H1 (cell line): ENCODE results near the gene SPRYD3. TPM values are rescaled to one million over a fixed set of nuclear protein-coding genes. Genes with fewer than 3 reads are reported as not detected.

Experiments used
- POLR2AphosphoS5 ChIP-seq: IDR thresholded peaks from 2 replicates; pipeline ENCODE4 v1.6.1; 2011; ENCODE audit warnings: low read depth, low read length
- polyA plus RNA-seq, 7 experiments: library from polyadenylated mRNA; depleted of rRNA in 3 of 7; stranded (reverse) in 5 of 7; unstranded in 2 of 7; fragments of >200 nt in 5 of 7; fragments of 200-250 nt in 2 of 7; gene quantifications; 1 replicate in 5 of 7; 2 replicates in 1 of 7; 4 replicates in 1 of 7; pipeline versions ENCODE4 v1.2.1 to v1.2.3, GENCODE V29; 2011 to 2013; ENCODE audit warnings: missing spikeins in 2 of 7, mixed read lengths in 2 of 7
- total RNA-seq: library from RNA; stranded (reverse); fragmentation: NEBNext Ultra II Directional; extraction: Animal tissue kit (Norgen Biotek cat#: 25700); gene quantifications from 2 replicates; pipeline ENCODE4 v1.2.1, GENCODE V29; 2021
- TF ChIP-seq, protein P1 (sequence below): fragments of 300-600 bp; sonication (generic); IDR thresholded peaks from 2 replicates; pipeline ENCODE4 v1.7.1; 2012; ENCODE audit warnings: low read length, moderate library complexity, mild to moderate bottlenecking, inconsistent platforms; ENCODE audit not compliant: insufficient replicate concordance

SPRYD3 gene
- total and polyA plus RNA-seq, 2 of the 8 experiments (the other 6 are each of a cell fraction or from before 2014, with no cell fraction given), result 6.8 to 8.0 TPM

DNA sequence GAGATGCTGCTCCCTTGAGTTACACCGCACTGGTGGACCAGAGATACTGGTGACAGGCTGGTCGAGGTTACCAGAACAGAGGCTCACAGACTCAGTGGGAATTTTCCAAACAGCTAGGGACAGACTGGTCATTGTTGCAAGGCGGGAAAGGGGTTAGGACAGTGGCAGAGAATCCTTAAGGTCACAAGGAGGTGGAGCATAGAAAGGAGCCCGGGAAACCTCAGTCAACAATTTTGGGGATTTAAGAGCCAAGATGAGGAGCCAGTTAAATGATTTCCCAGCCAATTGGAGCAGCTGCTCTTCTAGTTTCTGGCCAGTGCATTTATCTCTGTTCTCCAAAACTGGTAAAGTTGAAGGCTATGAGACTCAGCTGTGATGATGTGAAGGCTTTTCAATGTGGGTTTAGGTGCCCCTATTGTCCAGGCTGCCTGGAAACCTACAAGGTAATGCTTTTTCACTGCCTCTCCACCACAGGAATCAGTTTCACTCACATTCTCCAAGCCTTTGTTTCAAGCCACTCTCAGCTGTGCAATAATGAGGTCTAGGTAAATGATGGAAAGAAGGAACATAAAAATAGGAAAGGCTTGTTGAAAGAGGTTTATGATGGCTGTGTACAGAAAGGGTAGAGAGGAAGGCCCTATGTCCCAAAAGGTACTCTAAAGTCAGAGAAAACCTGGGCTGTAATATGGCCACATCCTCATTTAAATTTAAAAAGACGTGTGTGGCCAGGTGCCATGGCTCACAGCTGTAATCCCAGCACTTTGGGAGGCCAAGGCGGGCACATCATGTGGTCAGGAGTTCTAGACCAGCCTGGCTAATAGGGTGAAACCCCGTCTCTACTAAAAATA is 36.4 kb downstream of the SPRYD3 start (continued):
- TF ChIP-seq, protein P1, sequence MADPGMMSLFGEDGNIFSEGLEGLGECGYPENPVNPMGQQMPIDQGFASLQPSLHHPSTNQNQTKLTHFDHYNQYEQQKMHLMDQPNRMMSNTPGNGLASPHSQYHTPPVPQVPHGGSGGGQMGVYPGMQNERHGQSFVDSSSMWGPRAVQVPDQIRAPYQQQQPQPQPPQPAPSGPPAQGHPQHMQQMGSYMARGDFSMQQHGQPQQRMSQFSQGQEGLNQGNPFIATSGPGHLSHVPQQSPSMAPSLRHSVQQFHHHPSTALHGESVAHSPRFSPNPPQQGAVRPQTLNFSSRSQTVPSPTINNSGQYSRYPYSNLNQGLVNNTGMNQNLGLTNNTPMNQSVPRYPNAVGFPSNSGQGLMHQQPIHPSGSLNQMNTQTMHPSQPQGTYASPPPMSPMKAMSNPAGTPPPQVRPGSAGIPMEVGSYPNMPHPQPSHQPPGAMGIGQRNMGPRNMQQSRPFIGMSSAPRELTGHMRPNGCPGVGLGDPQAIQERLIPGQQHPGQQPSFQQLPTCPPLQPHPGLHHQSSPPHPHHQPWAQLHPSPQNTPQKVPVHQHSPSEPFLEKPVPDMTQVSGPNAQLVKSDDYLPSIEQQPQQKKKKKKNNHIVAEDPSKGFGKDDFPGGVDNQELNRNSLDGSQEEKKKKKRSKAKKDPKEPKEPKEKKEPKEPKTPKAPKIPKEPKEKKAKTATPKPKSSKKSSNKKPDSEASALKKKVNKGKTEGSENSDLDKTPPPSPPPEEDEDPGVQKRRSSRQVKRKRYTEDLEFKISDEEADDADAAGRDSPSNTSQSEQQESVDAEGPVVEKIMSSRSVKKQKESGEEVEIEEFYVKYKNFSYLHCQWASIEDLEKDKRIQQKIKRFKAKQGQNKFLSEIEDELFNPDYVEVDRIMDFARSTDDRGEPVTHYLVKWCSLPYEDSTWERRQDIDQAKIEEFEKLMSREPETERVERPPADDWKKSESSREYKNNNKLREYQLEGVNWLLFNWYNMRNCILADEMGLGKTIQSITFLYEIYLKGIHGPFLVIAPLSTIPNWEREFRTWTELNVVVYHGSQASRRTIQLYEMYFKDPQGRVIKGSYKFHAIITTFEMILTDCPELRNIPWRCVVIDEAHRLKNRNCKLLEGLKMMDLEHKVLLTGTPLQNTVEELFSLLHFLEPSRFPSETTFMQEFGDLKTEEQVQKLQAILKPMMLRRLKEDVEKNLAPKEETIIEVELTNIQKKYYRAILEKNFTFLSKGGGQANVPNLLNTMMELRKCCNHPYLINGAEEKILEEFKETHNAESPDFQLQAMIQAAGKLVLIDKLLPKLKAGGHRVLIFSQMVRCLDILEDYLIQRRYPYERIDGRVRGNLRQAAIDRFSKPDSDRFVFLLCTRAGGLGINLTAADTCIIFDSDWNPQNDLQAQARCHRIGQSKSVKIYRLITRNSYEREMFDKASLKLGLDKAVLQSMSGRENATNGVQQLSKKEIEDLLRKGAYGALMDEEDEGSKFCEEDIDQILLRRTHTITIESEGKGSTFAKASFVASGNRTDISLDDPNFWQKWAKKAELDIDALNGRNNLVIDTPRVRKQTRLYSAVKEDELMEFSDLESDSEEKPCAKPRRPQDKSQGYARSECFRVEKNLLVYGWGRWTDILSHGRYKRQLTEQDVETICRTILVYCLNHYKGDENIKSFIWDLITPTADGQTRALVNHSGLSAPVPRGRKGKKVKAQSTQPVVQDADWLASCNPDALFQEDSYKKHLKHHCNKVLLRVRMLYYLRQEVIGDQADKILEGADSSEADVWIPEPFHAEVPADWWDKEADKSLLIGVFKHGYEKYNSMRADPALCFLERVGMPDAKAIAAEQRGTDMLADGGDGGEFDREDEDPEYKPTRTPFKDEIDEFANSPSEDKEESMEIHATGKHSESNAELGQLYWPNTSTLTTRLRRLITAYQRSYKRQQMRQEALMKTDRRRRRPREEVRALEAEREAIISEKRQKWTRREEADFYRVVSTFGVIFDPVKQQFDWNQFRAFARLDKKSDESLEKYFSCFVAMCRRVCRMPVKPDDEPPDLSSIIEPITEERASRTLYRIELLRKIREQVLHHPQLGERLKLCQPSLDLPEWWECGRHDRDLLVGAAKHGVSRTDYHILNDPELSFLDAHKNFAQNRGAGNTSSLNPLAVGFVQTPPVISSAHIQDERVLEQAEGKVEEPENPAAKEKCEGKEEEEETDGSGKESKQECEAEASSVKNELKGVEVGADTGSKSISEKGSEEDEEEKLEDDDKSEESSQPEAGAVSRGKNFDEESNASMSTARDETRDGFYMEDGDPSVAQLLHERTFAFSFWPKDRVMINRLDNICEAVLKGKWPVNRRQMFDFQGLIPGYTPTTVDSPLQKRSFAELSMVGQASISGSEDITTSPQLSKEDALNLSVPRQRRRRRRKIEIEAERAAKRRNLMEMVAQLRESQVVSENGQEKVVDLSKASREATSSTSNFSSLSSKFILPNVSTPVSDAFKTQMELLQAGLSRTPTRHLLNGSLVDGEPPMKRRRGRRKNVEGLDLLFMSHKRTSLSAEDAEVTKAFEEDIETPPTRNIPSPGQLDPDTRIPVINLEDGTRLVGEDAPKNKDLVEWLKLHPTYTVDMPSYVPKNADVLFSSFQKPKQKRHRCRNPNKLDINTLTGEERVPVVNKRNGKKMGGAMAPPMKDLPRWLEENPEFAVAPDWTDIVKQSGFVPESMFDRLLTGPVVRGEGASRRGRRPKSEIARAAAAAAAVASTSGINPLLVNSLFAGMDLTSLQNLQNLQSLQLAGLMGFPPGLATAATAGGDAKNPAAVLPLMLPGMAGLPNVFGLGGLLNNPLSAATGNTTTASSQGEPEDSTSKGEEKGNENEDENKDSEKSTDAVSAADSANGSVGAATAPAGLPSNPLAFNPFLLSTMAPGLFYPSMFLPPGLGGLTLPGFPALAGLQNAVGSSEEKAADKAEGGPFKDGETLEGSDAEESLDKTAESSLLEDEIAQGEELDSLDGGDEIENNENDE, result no peak
- peak; percentile 70 for TF ChIP-seq POLR2AphosphoS5
